ENCODE data around the gene CEP350. TPM values are rescaled to one million over a fixed set of nuclear protein-coding genes. Genes with fewer than 3 reads are reported as not detected.

The CEP350 gene
- total and polyA plus RNA-seq, 4 experiments from 2014 or later, result 9.3 to 99.4 (median 76.0) TPM

GRCh38 chr1:180101411-180101810 lies 146.8 kb downstream of the CEP350 start:
- H3K27me3 ChIP-seq (ENCODE audit: insufficient read depth, low read length), result no peaks in the 10 kb centered on the region
- no peak overlapping the region for H3K27ac ChIP-seq (ENCODE audit: low read depth, low read length)
- Mint-ChIP-seq H3K4me3 (no peak overlapping the region), H3K27me3 (no peaks in the 10 kb centered on the region), H3K4me1 (peaks cover 0 to 4% (median 2%) of the 10 kb centered on the region in 4 donors), H3K27ac (peak overlapping the region in 2 of 7 donors; percentile 35 to 62), H3K9me3 (no peaks in the 10 kb centered on the region), H3K36me3 (peaks cover 38 to 65% of the 10 kb centered on the region in 2 donors)
- intact Hi-C loops (cut with micrococcal nuclease), result no loop called here
- ChIA-PET CTCF (ENCODE audit: partially characterized antibody) (interaction anchor here (1.3 to 4.4 kb wide), 3 partner anchors 17 to 78 kb away, joined by 3 to 25 read pairs (median 5); no protein-coding TSS in a partner anchor), POLR2A (ENCODE audit: partially characterized antibody) (no interaction called here)
- H3K36me3 ChIP-seq (ENCODE audit: insufficient read depth, low read length), result no peaks in the 10 kb centered on the region
- H3K4me1 ChIP-seq (ENCODE audit: insufficient read depth, low read length), result no peaks in the 10 kb centered on the region
- H3K9me3 ChIP-seq (ENCODE audit: control insufficient read depth in 1 of 2, low read length in 2 of 2), result no peaks in the 10 kb centered on the region
- H3K4me3 ChIP-seq (ENCODE audit: low read length in 2 of 2), result no peak overlapping the region
- no peak for DNase-seq

DNA sequence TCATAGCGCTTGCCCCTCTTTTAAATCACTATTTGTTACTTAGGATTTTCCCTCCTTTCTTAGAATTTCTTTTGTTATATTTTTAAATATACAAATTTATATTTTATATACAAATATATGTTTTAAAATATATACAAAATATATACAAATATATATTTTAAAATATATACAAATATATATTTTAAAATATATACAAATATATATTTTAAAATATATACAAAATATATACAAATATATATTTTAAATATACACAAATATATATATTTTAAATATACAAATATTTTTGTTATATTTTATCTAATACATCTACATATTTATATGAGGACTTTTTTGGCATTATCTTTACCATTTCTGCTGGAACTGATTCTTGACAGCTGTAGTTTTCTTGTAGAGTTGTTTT lies 149.2 kb downstream of the CEP350 start:
- Histone ChIP-seq H3K36me3 (ENCODE audit: insufficient read depth, low read length) (no peaks in the 10 kb centered on the region), H3K9me3 (ENCODE audit: control insufficient read depth in 1 of 2, low read length in 2 of 2) (no peaks in the 10 kb centered on the region), H3K4me1 (ENCODE audit: insufficient read depth, low read length) (no peaks in the 10 kb centered on the region), H3K27me3 (ENCODE audit: insufficient read depth, low read length) (no peaks in the 10 kb centered on the region), H3K4me3 (ENCODE audit: low read length in 2 of 2) (no peak overlapping the region), H3K27ac (ENCODE audit: low read depth, low read length) (no peak overlapping the region)
- H3K4me3 Mint-ChIP-seq, result no peak overlapping the region
- ChIA-PET CTCF (ENCODE audit: partially characterized antibody) (no interaction called here), POLR2A (ENCODE audit: partially characterized antibody) (no interaction called here)
- peaks cover 56 to 70% of the 10 kb centered on the region in 2 donors for H3K36me3 Mint-ChIP-seq
- peaks cover 0 to 4% (median 2%) of the 10 kb centered on the region in 4 donors for H3K4me1 Mint-ChIP-seq
- intact Hi-C loops (cut with micrococcal nuclease), result no loop called here
- H3K27me3 Mint-ChIP-seq, result no peaks in the 10 kb centered on the region
- DNase-seq, result no peak
- H3K27ac Mint-ChIP-seq, result no peak overlapping the region
- no peaks in the 10 kb centered on the region for H3K9me3 Mint-ChIP-seq

GRCh38 chr1:180112091-180112490 lies 157.5 kb downstream of the CEP350 start:
- no peak for DNase-seq
- no peak overlapping the region for H3K4me3 ChIP-seq (ENCODE audit: low read length in 2 of 2)
- no peak overlapping the region for H3K27ac Mint-ChIP-seq
- H3K36me3 ChIP-seq (ENCODE audit: insufficient read depth, low read length), result peaks cover 21% of the 10 kb centered on the region
- POLR2A ChIA-PET (ENCODE audit: partially characterized antibody), result no interaction called here
- H3K27me3 Mint-ChIP-seq, result no peaks in the 10 kb centered on the region
- no peak overlapping the region for H3K27ac ChIP-seq (ENCODE audit: low read depth, low read length)
- H3K9me3 Mint-ChIP-seq, result no peaks in the 10 kb centered on the region
- no peaks in the 10 kb centered on the region for H3K4me1 ChIP-seq (ENCODE audit: insufficient read depth, low read length)
- no peaks in the 10 kb centered on the region for H3K27me3 ChIP-seq (ENCODE audit: insufficient read depth, low read length)
- CTCF ChIA-PET (ENCODE audit: partially characterized antibody), result interaction anchor here (5.0 kb wide), 1 partner anchor 67 kb away, joined by 23 read pairs; no protein-coding TSS in a partner anchor
- H3K36me3 Mint-ChIP-seq, result peaks cover 58 to 61% of the 10 kb centered on the region in 2 donors
- no peaks in the 10 kb centered on the region for H3K4me1 Mint-ChIP-seq
- H3K9me3 ChIP-seq (ENCODE audit: control insufficient read depth in 1 of 2, low read length in 2 of 2), result no peaks in the 10 kb centered on the region
- no peak overlapping the region for H3K4me3 Mint-ChIP-seq
- intact Hi-C loops (cut with micrococcal nuclease), result loop anchor here (10.0 kb wide), 1 partner anchor 63 kb away; no protein-coding TSS in a partner anchor

DNA sequence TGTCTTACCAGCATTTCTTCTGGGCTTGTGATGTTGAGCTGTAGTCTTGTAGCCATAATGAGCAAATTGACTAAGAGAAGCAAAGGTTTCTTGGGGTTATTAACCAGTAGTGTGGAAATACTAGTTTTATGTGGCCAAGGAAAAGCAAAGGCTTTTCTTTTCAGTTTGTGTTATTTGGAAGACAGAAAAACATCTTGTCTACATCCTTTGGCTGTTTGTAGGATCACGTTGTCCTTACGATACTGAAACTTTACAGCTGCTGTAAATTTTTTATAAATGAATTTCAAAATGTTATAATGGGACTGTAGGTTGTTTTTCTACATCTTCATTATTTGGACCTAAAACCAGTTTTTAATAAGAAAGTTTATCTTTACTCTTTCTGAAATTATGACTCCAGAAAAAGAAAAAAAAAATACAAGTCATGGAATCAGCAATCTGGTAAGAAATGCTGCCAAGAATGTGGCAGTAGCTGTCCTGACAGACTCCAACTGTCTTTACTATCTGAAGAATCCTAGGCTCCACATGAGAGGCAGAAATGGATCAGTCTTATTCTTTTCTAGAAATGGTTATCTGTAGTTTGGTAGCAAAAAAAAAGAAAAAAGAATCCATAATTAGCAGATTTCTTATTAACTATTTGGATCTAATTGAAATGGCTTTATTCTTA lies 158.5 kb downstream of the CEP350 start:
- H3K4me3 ChIP-seq (ENCODE audit: low read length in 2 of 2), result no peak overlapping the region
- H3K27me3 Mint-ChIP-seq, result no peaks in the 10 kb centered on the region
- no peaks in the 10 kb centered on the region for H3K9me3 Mint-ChIP-seq
- ChIA-PET CTCF (ENCODE audit: partially characterized antibody) (interaction anchor here (1.7 to 5.0 kb wide), 2 partner anchors 66 to 298 kb away, joined by 4 to 23 read pairs; no protein-coding TSS in a partner anchor), POLR2A (ENCODE audit: partially characterized antibody) (no interaction called here)
- no peak overlapping the region for H3K27ac Mint-ChIP-seq
- no peaks in the 10 kb centered on the region for H3K4me1 ChIP-seq (ENCODE audit: insufficient read depth, low read length)
- intact Hi-C loops (cut with micrococcal nuclease), result loop anchor here (10.0 kb wide), 1 partner anchor 62 kb away; no protein-coding TSS in a partner anchor
- DNase-seq, result no peak
- no peaks in the 10 kb centered on the region for H3K27me3 ChIP-seq (ENCODE audit: insufficient read depth, low read length)
- H3K9me3 ChIP-seq (ENCODE audit: control insufficient read depth in 1 of 2, low read length in 2 of 2), result no peaks in the 10 kb centered on the region
- peaks cover 21% of the 10 kb centered on the region for H3K36me3 ChIP-seq (ENCODE audit: insufficient read depth, low read length)
- no peak overlapping the region for H3K4me3 Mint-ChIP-seq
- peaks cover 53% of the 10 kb centered on the region in 2 donors for H3K36me3 Mint-ChIP-seq
- no peak overlapping the region for H3K27ac ChIP-seq (ENCODE audit: low read depth, low read length)
- H3K4me1 Mint-ChIP-seq, result no peaks in the 10 kb centered on the region

- H3K4me1 Mint-ChIP-seq, result no peaks in the 10 kb centered on the region
- Histone ChIP-seq H3K9me3 (ENCODE audit: control insufficient read depth in 1 of 2, low read length in 2 of 2) (no peaks in the 10 kb centered on the region), H3K36me3 (ENCODE audit: insufficient read depth, low read length) (peaks cover 21% of the 10 kb centered on the region), H3K27me3 (ENCODE audit: insufficient read depth, low read length) (no peaks in the 10 kb centered on the region), H3K4me1 (ENCODE audit: insufficient read depth, low read length) (no peaks in the 10 kb centered on the region), H3K27ac (ENCODE audit: low read depth, low read length) (no peak overlapping the region), H3K4me3 (ENCODE audit: low read length in 2 of 2) (no peak overlapping the region)
- no peak overlapping the region for H3K4me3 Mint-ChIP-seq
- H3K27me3 Mint-ChIP-seq, result no peaks in the 10 kb centered on the region
- intact Hi-C loops (cut with micrococcal nuclease), result loop anchor here (10.0 kb wide), 1 partner anchor 60 kb away; no protein-coding TSS in a partner anchor
- ChIA-PET CTCF (ENCODE audit: partially characterized antibody) (interaction anchor here (1.7 to 5.0 kb wide), 2 partner anchors 65 to 300 kb away, joined by 4 to 23 read pairs; no protein-coding TSS in a partner anchor), POLR2A (ENCODE audit: partially characterized antibody) (no interaction called here)
- DNase-seq, result no peak
- peaks cover 43 to 45% of the 10 kb centered on the region in 2 donors for H3K36me3 Mint-ChIP-seq
- H3K9me3 Mint-ChIP-seq, result no peaks in the 10 kb centered on the region
- peak overlapping the region in 1 of 7 donors; percentile 31 for H3K27ac Mint-ChIP-seq
Observed at GRCh38 chr1:180114396-180114945, 159.9 kb downstream of the CEP350 start.

- intact Hi-C loops (cut with micrococcal nuclease), result loop anchor here (10.0 kb wide), 1 partner anchor 58 kb away; no protein-coding TSS in a partner anchor
- POLR2A ChIA-PET (ENCODE audit: partially characterized antibody), result no interaction called here
- H3K4me1 ChIP-seq (ENCODE audit: insufficient read depth, low read length), result no peaks in the 10 kb centered on the region
- Mint-ChIP-seq H3K9me3 (no peaks in the 10 kb centered on the region), H3K27ac (peak overlapping the region in 1 of 7 donors; percentile 8), H3K27me3 (no peaks in the 10 kb centered on the region), H3K4me3 (no peak overlapping the region), H3K36me3 (peaks cover 20 to 21% of the 10 kb centered on the region in 2 donors), H3K4me1 (no peaks in the 10 kb centered on the region)
- CTCF ChIA-PET (ENCODE audit: partially characterized antibody), result interaction anchor here (1.4 kb wide), 1 partner anchor 9 kb away, joined by 3 read pairs; no protein-coding TSS in a partner anchor
- H3K9me3 ChIP-seq (ENCODE audit: control insufficient read depth in 1 of 2, low read length in 2 of 2), result no peaks in the 10 kb centered on the region
- H3K4me3 ChIP-seq (ENCODE audit: low read length in 2 of 2), result no peak overlapping the region
- no peaks in the 10 kb centered on the region for H3K27me3 ChIP-seq (ENCODE audit: insufficient read depth, low read length)
- peaks cover 5% of the 10 kb centered on the region for H3K36me3 ChIP-seq (ENCODE audit: insufficient read depth, low read length)
- H3K27ac ChIP-seq (ENCODE audit: low read depth, low read length), result no peak overlapping the region
- DNase-seq, result no peak
Observed at GRCh38 chr1:180116964-180117763, 162.6 kb downstream of the CEP350 start.

GRCh38 chr1:180117764-180118116 lies 163.1 kb downstream of the CEP350 start:
- Histone ChIP-seq H3K4me3 (ENCODE audit: low read length in 2 of 2) (no peak overlapping the region), H3K4me1 (ENCODE audit: insufficient read depth, low read length) (no peaks in the 10 kb centered on the region), H3K36me3 (ENCODE audit: insufficient read depth, low read length) (no peaks in the 10 kb centered on the region), H3K27ac (ENCODE audit: low read depth, low read length) (no peak overlapping the region), H3K27me3 (ENCODE audit: insufficient read depth, low read length) (no peaks in the 10 kb centered on the region), H3K9me3 (ENCODE audit: control insufficient read depth in 1 of 2, low read length in 2 of 2) (no peaks in the 10 kb centered on the region)
- Mint-ChIP-seq H3K27me3 (no peaks in the 10 kb centered on the region), H3K36me3 (peaks cover 15% of the 10 kb centered on the region in 2 donors), H3K4me1 (no peaks in the 10 kb centered on the region), H3K27ac (no peak overlapping the region), H3K9me3 (no peaks in the 10 kb centered on the region), H3K4me3 (no peak overlapping the region)
- intact Hi-C loops (cut with micrococcal nuclease), result loop anchor here (10.0 kb wide), 1 partner anchor 57 kb away; no protein-coding TSS in a partner anchor
- CTCF ChIA-PET (ENCODE audit: partially characterized antibody), result interaction anchor here (1.4 kb wide), 1 partner anchor 9 kb away, joined by 3 read pairs; no protein-coding TSS in a partner anchor
- POLR2A ChIA-PET (ENCODE audit: partially characterized antibody), result no interaction called here
- no peak for DNase-seq

Data from CD4-positive, alpha-beta memory T cell (primary cell).